ENCODE data around the gene MRPS12.
A peak's percentile ranks its signal among the peaks of the same experiment; 100 is the strongest.
"Not testable (repeated sequence)": the region's sequence is repeated elsewhere in the genome, so short reads cannot be mapped to it uniquely, and the experiment has no call there.

MRPS12 gene

DNA sequence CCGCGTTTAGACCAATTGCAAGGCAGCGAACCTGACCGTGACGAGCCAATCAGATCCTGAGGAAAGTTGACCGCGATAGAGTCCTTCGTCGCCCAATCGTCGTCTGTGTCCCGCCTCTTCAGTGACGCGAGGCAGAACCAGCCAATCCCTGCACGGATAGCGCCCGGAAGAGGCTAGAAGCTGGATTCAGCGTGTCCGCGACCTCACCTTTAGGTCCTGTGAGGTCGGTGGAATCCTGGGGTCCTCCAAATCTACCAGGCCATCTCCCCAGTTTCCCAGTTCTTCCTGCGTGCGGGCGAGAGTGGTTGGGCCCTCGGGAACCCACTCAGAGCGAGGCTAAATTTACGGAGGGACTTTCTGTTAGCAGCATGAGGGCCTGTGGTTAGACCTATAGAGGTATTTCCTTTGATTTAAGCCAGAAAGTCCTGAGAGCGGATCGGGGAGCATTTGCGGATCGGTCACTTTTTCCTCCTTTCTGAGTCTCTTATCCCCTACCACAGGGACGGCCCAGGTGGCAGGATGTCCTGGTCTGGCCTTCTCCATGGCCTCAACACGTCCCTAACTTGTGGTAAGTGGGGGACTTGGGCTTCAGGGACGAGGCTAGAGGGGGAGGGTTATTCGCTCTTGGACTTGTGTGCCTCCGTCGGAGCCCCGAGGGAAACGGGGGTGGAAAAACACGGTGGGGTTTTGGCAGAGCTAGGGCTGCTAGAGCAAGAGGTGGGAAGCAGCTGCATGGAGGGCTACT, at the start of gene MRPS12:
Gene MRPS12 (plus strand): TSS at position 169 of the 745 bp plus-strand sequence. CDS start 351 bp downstream, at position 520.
- DNase-seq (ENCODE audit: low spot score), result peak; percentile 99

DNA sequence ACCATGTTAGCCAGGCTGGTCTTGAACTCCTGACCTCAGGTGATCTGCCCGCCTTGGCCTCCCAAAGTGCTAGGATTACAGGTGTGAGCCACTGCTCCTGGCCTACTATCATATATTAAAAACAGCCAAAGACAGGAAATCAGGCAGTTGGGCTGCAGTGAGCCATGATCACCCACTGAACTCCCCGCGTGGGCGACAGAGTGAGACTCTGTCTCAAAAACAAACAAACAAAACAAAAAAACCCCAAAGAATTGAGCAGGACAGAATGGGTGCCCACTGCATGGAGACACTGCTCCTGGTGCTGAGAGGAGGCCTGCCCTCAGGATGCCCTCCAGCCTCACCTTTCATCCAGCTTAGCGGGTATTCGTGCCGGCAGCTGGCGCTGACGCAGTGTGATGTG, 47.5 kb upstream of the MRPS12 start:
- no peak for DNase-seq (ENCODE audit: low spot score)

DNA sequence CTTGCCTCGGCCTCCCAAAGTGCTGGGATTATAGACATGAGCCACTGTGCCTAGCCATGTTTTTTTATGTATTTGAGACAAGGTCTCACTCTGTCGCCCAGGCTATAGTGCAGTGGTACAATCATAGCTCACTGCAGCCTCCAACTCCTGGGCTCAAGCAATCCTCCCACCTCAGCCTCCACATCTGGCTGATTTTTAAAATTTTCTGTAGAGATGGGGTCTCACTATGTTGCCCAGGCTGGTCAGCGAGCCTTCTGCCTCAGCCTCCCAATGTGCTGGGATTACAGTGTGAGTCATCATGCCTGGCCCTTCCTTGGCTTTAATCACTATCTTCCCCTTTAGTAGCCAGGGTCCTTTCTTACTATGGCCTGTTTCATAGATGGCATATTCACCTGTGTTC, 46.1 kb upstream of the MRPS12 start:
- not testable (repeated sequence) for DNase-seq (ENCODE audit: low spot score)

GRCh38 chr19:38888876-38889275, 41.9 kb upstream of the MRPS12 start:
- DNase-seq (ENCODE audit: low spot score), result no peak

GRCh38 chr19:38889803-38890202, 40.9 kb upstream of the MRPS12 start:
- no peak for DNase-seq (ENCODE audit: low spot score)

GRCh38 chr19:38890686-38891085, 40.1 kb upstream of the MRPS12 start:
- no peak for DNase-seq (ENCODE audit: low spot score)

DNA sequence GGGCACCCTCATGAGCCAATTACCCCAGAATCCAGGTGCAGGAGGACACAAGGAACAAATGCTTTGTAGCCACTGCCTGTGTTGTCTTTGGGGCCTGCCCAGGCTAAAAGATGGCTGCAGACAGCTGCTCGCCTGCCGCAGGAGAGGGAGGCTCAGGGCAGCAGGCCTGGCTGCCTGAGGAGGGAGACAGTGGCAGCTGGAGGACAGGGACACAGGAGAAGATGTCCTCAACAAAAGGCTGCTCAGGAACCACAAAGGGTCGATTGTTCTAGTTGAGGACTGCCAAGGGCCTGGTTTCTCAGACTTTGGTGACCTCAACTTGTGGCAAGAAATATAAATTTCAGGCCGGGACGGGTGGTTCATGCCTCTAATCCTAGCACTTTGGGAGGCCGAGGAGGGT, 39.0 kb upstream of the MRPS12 start:
- DNase-seq (ENCODE audit: low spot score), result no peak

DNA sequence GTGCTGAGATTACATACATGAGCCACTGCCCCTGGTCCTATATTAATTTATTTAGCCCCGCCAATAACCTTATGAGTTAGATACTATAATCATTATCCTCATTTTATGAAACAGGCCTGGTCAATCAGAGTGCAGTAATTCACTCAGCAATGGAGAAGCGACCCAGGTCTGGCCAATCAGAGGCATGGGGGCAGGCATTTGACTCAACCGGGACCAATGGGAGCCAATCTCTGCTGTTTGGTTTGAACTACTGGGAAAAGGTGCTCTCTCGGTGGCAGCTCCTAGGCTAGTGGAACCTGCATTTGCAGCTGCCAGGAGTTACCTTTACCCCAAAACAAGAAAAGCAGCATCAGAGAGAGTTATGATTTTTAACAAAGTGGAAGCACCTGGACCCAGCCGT, 37.9 kb upstream of the MRPS12 start:
- DNase-seq (ENCODE audit: low spot score), result no peak

DNA sequence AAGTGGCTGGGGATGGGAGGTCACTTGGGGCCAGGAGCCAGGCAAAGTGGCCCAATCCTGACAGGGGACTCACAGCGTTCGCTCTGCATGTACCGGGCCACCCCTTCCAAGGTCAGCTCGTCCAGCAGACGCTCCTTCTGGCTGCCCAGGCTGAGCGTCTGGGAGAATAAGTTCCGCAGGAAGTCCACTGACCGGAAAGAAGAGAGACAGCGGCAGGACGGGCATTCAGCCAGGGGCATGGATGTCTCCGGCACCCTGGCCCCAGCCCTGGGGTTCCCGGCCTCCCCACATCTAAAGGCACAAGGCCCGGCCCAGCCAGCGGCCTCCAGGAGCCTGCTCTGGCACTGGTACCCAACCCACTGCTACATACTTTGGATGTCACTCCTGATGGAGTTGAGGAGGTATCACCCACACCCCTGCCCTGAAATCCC, 37.4 kb upstream of the MRPS12 start:
- DNase-seq (ENCODE audit: low spot score), result no peak

DNA sequence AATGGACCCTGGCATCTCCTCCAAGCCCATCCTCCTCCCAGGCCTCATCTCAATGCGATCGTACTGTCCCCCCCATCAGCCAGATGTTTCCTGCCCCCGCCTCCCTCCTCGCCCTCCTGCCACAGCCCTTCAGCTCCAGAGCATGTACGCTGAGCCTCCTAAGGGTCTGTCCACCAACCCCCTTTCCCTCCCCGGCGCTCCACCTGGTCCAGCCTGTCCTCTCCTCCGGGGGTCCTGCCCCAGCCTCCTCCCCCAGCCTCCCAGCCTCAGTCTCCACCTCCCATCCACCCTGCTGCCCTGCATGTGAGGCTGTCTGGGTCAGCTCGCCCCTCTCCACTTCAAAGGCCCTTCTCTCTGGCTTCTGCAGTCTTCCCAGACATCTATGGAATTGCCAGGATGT, 35.8 kb upstream of the MRPS12 start:
- DNase-seq (ENCODE audit: low spot score), result no peak

DNA sequence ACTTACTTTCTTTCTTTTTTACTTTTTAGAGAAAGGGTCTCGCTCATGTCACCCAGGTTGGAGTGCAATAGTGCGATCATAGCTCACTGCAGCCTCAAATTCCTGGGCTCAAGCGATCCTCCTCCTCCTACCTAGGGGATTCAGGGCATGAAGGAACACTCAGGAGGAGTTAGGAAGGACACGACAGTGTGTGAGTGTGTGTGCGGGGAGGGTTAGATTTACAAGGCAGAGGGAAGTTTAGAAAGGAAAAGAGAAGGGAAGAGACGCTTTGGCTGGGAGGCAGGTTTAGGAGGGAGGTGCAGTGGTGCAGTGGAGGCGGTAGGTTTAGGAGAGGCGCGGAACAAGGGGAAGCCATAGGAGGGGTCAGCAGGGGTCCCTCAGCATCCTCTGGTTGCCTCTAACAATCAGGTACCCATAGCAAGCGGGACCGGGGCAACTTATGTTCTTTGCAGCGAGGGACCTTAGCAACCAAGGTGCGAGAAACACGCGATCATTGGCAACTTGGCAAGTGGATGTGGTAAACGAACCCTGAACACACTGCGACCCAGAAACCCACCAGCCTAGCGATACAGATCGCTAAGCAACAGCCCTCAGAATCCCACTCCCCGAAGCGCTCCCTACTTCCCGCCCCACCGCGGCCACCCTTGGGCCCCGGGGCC, 31.8 kb upstream of the MRPS12 start:
- DNase-seq (ENCODE audit: low spot score), result no peak

- peak; percentile 100 for DNase-seq (ENCODE audit: low spot score)
These were observed 31.1 kb upstream of the MRPS12 start, which contains the start of the genes NFKBIB and SIRT2 for GRCh38 chr19:38899447-38900201. NFKBIB (plus strand) TSS chr19:38899969; CDS start chr19:38900033, 64 bp downstream. SIRT2 (minus strand) TSS chr19:38899618; CDS start chr19:38899521, 97 bp downstream.

DNA sequence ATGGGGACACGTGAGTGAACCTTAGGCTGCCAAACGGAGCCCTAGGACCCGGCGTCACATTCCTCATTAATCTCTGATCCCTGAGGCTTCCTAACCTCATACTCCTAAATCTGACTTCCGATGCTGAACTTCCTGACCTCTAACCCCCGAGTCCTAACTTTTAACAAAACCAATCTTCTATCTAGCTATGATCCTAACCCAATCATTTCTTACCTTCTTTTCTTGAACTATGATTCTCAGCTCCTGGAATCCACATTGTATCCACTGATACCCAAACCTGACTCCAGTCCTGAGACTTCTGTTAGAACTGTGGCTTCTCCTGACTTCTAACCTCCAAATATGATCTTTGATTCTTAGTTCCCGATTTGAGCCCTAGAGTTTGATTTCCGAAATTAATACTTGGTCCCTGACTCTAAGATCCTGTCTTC, 30.5 kb upstream of the MRPS12 start:
- DNase-seq (ENCODE audit: low spot score), result no peak

GRCh38 chr19:38900743-38901190, 30.0 kb upstream of the MRPS12 start:
- no peak for DNase-seq (ENCODE audit: low spot score)

- no peak for DNase-seq (ENCODE audit: low spot score)
These were observed 29.1 kb upstream of the MRPS12 start for GRCh38 chr19:38901683-38902082.

GRCh38 chr19:38904581-38905539, 25.9 kb upstream of the MRPS12 start:
- DNase-seq (ENCODE audit: low spot score), result no peak

DNA sequence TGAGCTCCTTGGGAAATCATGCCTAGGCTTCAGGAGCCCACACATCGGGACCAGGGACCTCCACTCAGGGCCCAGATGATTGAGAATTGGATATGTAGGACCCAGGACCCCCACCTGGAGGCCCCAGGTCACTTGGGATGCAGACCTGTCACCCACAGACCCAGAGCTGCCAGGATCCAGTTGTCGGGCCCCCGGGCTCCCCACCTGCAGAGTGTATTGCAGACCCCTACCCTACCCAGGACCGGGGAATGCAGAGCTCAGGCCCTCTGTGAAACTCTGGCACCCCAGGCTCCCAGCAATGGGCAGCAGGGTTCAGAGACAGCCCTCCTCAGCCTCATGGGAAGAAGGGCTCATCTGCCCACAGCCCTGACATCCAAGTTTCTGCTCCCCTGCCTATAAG, 25.1 kb upstream of the MRPS12 start:
- no peak for DNase-seq (ENCODE audit: low spot score)

GRCh38 chr19:38907227-38907626, 23.5 kb upstream of the MRPS12 start:
- DNase-seq (ENCODE audit: low spot score), result no peak

DNA sequence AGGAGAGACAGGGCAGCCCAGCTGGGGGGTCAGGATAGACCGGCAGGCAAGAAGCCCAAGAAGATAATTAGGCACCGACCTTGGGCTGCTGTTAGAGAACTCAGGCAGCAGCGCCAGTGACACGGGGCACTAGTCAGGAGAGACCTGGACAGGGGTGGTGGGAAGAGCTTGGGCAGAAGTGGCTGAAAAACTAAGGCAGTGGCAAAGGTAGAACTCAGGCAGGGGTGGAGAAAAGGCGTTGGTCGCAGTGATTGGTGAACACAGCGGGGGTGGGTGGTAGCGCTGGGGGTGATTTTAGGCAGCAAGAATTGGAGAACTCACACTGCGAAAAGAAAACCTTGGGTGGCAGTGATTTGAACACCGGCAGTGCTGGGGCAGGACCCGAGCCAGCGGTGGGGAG, 23.1 kb upstream of the MRPS12 start:
- no peak for DNase-seq (ENCODE audit: low spot score)

DNA sequence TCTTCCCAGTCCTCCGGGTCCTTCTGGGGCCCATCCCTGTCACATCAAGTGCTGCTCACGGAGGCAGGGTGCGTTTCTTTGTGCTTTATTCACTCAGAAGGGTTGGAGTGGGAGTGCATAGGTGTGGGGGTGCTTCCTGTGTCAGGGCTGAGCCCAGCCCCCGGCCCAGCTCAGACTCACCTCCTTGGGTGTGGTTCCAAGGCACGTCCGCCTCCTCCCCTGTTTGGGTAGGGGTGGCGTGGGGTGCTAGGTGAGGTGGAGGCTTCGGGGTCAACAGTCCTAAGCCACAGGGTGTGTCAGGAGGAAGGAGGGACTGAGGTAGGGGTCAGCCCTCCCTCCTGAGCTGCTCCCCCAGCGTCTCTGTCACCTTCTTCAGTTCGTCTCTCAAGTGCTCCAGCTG, 21.8 kb upstream of the MRPS12 start:
- no peak for DNase-seq (ENCODE audit: low spot score)

DNA sequence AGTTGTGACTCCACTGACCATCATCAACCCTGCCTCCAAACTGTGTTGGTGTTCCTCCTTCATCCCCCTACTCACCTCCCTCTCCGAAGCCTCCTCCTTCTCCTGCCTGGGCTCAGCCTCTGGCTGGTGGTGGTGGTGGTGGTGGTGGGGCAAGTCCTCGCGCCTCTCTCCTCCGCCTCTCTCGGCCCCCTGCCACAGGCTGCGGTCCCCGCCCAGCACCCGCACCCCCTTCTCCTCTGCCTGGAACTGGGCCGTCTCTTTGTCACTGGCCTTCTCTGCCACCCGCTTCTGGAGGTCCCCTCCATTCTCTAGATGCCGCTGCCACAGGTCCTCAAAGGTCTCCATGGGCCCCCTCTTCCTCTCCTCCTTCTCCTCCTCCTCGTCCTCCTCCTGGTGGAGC, 20.3 kb upstream of the MRPS12 start:
- DNase-seq (ENCODE audit: low spot score), result no peak

All from CD4-positive, alpha-beta T cell treated with Interleukin-2 at 100 ng/mL for 4 hours (primary cell).